ENCODE results near the gene SMIM20.

SMIM20 gene

DNA sequence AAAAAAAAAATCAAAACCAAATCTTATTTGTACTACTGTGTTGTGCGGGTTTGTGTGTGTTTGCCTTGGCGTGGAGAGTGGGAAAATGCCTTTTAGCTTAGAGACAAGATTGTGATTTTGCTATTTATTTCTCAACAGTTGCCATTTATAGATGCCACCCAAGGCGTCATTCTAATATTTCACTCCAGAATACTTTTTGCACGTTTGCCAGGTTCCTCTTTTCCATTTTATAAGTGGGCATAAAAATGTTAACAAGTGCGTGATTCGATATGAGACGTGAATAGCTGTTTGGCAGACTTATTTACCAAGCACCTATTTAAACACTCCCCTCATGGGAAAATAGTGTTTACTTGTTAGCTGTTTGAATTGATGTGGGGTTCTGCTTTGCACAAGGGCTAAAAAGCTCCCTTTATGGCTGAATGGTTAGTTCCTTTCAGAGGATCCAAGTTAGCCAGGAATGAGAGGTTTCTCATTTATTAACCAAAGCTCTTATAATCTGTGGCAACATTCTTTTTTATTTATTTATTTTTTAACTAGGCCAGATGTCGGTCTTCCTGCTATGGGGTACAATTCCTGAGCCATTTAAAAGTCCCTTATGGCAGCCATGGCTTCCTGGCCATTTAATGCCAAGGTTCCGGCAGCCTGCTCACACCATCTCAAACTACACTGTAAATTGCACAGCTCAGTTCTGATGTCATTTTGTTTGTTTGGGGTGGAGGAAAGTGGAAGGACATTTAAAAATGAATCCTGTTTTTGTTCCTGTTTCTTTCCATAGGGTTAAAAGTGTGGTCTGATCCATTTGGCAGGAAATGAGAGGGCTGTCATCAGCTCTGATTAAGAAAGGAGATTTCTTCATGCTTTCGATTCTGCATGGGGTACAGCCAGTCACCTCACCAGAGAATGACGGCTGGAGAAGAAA is 14.6 kb downstream of the SMIM20 start:
- TF ChIP-seq GATA3 (IDR thresholded peaks at IDR 0.05; ENCODE audit: low read depth, low read length) (no peak), GATA2 (IDR thresholded peaks at IDR 0.05; ENCODE audit: low read depth, low read length) (no peak)

DNA sequence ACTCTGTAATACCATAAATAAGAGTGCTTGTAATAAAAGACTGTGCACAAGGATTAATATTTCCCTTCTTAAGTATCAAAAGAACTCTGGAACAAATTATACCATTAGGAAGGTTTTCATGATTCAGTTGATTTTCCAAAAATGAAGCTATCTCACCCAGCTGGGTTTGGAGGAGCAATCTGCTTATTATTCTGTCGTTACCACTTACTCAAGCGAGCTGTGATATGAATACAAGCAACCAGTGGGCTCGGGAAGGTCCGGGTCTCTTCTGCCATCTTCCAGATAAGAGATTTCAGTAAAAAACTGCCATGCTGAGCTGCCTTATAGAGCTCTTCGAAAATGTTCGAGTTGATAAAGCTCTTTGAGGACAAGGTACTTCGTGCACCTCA is 15.3 kb downstream of the SMIM20 start:
- TF ChIP-seq GATA3 (IDR thresholded peaks at IDR 0.05; ENCODE audit: low read depth, low read length) (no peak), GATA2 (IDR thresholded peaks at IDR 0.05; ENCODE audit: low read depth, low read length) (no peak)

DNA sequence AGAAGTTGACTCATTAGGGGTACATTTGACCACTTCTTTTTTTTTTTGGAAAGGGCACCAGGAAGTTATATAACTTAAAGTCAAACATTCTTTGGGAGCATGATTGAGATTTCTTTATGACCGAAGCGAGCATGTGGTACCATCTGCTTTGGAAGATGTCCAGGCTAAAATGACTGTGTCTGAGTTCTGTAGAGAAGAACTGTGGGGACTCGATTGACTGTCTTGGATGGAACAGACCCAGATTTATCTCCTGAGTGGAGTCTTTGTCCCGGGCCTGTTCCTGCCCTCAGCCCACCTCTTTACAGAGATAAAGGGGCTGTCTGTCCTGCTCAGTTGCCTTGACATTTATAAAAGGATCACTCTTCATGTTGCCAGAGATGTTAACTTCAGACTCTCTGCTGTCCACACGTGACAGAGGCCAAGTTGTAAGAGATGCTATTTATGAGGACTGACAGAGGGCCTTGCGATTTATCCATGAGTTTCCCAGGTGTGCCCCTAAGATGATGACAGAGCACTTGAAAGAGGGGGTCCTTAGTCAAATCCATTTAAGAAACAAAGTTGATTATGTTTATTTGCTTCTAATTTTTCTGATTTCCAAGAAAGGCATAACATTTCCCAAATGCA is 16.8 kb downstream of the SMIM20 start:
- no peak for TF ChIP-seq GATA3 (IDR thresholded peaks at IDR 0.05; ENCODE audit: low read depth, low read length)
- no peak for TF ChIP-seq GATA2 (IDR thresholded peaks at IDR 0.05; ENCODE audit: low read depth, low read length)

DNA sequence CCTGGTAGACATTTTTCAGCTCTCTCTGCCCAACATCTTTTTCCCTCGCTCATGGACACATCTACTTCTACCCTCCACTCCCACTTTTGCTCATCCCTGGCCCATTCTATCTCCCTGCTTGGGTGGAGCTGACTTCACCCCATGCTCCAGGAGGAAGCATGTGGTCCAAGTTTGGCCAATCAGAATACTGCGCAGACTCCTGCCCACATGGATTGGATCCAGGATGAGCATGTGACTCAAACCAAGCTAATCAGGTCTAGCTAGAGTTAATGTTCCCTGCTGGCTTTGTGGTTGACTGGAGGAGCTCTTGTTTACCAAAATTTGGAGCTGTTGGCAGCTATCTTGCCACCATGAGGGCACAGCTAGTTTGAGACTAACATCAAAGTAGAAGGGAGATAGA is 22.7 kb downstream of the SMIM20 start:
- TF ChIP-seq GATA2 (IDR thresholded peaks at IDR 0.05; ENCODE audit: low read depth, low read length), result no peak
- no peak for TF ChIP-seq GATA3 (IDR thresholded peaks at IDR 0.05; ENCODE audit: low read depth, low read length)

DNA sequence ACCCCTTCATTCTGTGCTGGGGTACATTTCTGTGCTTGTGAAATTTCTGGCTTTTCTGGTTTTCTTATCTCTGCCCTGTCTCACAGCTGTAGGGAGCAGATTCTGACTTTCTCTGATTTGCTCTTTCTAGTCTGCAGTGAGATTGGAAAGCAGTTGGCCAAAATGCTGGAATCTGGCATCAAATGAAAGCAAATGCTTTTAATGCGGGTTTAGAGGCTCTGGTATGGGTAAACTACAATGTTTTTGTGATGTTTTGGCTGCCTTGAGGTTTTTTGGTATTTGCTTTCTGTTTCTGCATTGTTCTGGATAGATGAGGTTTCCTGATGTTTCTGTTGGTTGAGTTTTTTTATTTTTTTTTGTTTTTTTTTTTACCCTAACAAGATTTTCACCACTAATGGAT is 23.8 kb downstream of the SMIM20 start:
- TF ChIP-seq GATA3 (IDR thresholded peaks at IDR 0.05; ENCODE audit: low read depth, low read length), result no peak
- TF ChIP-seq GATA2 (IDR thresholded peaks at IDR 0.05; ENCODE audit: low read depth, low read length), result peak; percentile 45

DNA sequence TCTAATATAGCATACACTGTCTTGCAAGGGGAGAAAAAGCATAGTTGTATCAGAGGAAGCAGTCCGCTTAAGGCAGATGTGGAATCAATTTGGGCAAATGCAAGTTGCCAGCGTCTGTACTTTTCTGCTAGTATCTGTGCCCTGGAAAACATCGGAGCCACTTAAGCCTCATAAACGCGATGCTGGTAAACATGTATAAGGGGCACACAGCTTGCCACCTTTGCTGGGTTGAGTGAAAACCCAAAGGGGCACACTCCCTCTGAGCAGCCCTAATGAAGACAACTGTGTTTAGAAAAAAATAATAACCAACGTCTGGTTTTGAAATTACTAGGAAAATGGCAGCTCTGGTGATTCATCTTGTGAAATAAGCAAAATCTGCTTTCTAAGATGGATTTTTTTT is 24.3 kb downstream of the SMIM20 start:
- TF ChIP-seq GATA3 (IDR thresholded peaks at IDR 0.05; ENCODE audit: low read depth, low read length) (no peak), GATA2 (IDR thresholded peaks at IDR 0.05; ENCODE audit: low read depth, low read length) (no peak)

DNA sequence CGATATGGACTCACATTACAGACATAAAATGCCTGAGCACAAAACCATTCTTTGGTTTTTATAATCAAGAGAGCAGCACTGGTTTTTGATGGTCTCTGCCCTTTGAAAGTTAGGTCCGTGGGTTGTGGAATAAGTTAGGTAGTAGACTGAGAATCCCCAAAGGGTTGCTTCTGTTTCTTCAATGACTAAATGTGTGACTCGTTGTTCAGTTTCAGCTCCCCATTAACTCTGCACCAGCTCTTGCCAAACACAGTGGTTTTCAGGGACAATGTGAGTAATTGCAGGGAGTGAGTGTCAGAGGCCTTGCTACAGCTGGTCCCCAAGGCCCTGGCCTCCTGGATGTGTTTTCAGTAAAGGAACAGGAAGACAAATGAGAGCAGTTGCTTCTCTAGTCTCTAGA is 24.8 kb downstream of the SMIM20 start:
- TF ChIP-seq GATA2 (IDR thresholded peaks at IDR 0.05; ENCODE audit: low read depth, low read length) (no peak), GATA3 (IDR thresholded peaks at IDR 0.05; ENCODE audit: low read depth, low read length) (no peak)

DNA sequence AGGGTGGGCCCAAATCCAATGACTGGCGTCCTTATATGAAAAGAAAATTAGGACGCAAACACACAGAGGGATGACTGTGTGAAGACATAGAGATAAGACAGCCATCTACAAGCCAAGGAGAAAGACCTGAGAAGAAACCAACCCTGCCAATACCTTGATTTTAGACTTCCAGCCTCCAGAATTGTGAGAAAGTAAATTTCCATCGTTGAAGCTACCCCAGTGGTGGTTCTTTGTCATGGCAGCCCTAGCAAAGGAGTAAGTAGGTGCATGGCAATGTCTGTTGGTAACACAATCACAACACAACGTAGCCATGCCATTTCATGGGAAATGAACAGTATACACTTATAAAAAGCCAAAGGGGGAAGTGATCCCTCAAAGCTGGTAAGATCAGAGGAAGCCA is 25.3 kb downstream of the SMIM20 start:
- no peak for TF ChIP-seq GATA2 (IDR thresholded peaks at IDR 0.05; ENCODE audit: low read depth, low read length)

DNA sequence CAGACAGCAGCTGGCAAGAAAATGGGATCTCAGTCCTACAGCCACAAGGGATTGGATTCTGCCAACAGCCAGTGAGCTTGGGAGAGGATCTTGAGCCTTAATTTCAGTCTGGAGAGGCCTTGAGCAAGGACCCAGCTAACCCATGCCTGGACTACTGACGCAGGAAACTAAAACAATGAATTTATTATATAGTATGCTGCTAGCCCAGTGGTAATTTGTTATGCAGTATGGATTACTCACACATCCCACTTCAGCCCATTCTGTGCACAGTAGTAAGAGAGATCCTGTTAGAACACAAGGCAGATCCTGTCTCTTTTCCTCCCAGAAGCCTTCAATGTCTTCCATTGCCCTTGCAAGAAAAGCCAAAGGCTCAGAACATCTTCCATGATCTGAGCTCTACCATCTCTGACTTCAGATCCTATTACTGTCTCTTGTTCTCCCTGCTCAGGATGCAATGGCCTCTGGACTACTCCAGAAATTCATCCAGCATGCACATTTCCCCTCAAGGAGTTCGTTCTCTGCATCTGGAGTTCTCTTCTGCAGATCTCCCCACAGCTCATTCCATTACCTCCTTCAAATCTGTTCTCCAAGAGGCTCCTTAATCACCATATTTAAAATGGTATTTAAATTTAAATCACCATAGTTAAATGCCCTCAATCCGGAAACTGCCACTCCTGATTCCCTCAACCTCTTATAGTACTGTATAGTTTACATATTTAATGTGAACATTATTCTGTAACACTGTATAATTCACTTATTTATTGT is 27.6 kb downstream of the SMIM20 start:
- TF ChIP-seq GATA3 (IDR thresholded peaks at IDR 0.05; ENCODE audit: low read depth, low read length) (no peak), GATA2 (IDR thresholded peaks at IDR 0.05; ENCODE audit: low read depth, low read length) (no peak)

DNA sequence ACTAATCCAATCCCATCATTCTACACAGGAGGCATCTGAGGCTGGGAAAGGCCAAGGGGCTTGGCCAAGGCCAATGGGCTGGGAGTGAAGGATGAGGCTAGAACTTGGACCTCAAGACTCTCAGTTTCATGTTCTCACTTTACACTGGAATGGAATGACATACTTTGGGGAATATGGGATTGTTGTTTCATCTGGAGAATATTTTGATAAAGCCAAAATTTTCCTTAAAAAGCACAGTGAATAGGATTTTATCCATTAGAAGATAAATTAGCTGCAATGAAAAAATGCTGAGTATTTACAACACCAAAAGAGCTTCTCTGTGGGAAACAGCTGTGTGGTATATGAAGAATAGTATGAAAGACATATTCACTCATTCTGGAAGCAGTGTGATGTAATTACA is 29.3 kb downstream of the SMIM20 start:
- TF ChIP-seq GATA3 (IDR thresholded peaks at IDR 0.05; ENCODE audit: low read depth, low read length) (no peak), GATA2 (IDR thresholded peaks at IDR 0.05; ENCODE audit: low read depth, low read length) (no peak)

DNA sequence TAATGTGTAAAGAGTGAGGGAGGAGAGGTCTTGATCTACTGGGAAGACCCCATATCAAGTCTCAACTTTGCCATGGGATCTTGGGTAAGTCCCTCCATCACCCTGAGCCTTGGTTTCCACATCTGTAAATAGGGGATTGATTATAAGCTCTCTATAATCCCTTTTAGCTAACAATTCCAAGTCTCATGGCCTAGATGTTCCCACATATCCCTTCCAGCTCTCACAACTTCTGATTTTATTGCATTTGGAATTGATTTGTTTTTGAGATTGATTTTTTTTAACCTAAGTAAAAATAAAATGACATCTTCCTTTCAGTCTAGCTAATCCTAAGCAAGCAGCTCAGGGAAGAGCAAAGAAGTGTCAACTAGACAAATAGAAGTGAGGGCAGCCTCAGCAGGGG is 29.8 kb downstream of the SMIM20 start:
- TF ChIP-seq GATA3 (IDR thresholded peaks at IDR 0.05; ENCODE audit: low read depth, low read length) (no peak), GATA2 (IDR thresholded peaks at IDR 0.05; ENCODE audit: low read depth, low read length) (no peak)

DNA sequence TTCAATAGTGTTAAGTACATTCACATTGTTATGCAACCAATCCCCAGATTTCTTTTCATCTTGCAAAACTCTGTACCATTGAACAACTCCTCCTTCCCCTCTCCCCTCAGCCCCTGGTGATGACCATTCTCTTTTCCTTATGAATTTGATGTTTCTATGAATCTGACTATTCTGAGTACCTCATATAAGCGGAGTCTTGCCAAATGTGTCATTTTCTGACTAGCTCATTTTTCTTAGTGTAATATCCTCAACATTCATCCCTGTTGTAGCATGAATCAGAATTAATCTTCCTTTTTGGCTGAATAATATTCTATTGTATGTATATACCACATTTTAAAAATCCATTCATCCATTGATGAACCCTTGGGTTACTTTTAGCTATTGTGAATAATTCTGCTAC is 34.0 kb downstream of the SMIM20 start:
- TF ChIP-seq GATA2 (IDR thresholded peaks at IDR 0.05; ENCODE audit: low read depth, low read length), result no peak

DNA sequence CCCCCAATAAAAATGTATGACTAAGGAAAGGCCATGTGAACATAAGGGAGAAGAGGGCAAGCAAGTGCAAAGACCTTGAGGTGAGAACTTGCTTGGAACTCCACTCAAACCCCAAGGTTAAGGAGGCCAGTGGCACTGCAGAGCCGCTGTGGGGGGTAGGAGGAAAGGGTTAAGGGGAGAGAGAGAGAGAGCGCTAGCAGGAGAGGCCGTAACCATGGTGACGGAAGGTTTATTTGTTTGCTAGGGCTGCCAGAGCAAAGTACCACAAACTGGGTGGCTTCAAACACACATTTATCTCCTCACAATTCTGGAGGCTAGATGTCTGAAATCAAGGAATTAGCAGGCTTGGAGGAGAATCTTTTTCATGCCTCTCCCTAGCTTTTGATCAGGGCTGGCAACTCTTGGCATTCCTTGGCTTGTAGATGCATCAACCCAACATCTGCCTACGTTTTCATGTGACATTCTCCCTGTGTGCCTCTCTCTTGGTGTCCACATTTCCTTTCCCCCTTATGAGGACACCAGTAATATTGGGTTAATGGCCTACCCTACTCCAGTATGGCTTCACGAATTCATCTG is 35.2 kb downstream of the SMIM20 start:
- TF ChIP-seq GATA2 (IDR thresholded peaks at IDR 0.05; ENCODE audit: low read depth, low read length), result no peak
- TF ChIP-seq GATA3 (IDR thresholded peaks at IDR 0.05; ENCODE audit: low read depth, low read length), result no peak

DNA sequence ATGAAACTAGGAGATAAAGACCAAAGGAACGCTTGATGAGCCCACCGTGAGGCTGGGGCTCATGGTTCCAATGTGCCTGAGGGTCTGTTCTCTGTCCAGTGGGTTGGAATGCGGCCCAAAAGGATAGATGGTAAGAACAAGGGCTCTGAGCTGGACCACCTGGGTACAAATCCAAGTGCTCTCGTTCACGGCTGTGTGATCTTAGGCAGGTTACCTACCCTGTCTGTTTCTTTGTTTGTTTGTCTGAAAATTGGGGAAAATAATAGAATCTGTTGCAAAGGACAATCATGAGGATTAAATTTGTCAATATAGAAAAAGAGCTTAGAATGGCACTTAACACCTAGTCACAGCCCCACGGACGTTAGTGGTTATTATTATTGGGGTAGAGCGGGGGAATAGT is 36.0 kb downstream of the SMIM20 start:
- TF ChIP-seq GATA2 (IDR thresholded peaks at IDR 0.05; ENCODE audit: low read depth, low read length), result no peak
- no peak for TF ChIP-seq GATA3 (IDR thresholded peaks at IDR 0.05; ENCODE audit: low read depth, low read length)

All from SH-SY5Y (cell line).